Stimulated activated naive CD8-positive, alpha-beta T cell treated with anti-CD3 and anti-CD28 coated beads, Interleukin-15, Interleukin-2, amounts not matched to agents 100 U/mL and 50 U/mL, for 24 hours (primary cell): ENCODE results near the gene SYT7.

Experiments used
- ATAC-seq: fragments of 150-1000 bp; cut with Tn5 transposase; one replicate; pipeline ENCODE4 v1.10.0; 2021
- DNase-seq: peaks from one replicate; pipeline ENCODE4 v3.0.0; 2021

Gene SYT7

DNA sequence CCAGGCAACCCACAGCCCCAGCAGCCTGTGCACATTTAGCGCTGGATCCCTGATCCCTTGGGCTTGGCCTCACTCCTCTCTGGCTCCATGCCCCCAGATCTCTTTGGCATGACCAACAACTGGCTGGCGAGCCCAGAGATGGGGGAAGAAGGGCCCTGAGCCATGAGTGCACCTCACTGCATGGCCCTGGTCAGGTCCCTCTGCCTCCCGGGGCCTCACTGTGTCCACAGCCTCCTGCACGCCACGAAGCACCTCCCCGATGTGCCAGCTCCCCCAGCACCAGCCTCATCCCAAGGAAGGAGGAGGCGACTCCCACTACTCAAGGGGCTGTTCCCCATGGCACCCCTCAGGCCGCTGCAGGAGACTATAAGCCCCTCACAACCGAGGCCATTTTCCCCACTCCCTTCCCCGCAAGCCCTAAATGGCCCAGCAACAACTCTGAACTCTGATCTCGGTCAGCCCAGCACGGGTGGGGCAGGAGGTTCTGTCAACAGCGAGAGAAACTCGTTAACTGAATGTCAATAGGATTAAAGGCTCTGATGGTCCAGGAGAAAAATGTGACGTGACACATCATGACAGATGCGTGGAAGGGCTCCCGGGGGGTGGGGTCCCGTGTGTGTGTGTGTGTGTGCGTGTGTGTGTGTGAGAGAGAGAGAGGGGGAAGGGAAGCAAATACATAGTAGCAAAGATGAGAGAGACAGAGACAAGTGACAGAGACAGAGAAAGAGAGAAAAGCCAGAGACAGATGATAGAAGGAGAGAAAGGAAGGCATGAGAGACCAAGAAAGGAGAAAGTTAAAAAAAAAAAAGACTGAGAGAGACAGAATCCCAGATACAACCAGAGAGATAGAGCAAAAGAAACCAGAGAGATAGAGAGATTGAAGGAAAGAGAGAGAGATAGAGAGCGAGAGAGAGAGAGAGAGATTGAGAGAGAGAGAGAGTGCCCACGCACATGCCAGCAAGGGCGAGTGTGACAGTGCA is 28.4 kb upstream of the SYT7 start:
- ATAC-seq (no peak), DNase-seq (no peak)

DNA sequence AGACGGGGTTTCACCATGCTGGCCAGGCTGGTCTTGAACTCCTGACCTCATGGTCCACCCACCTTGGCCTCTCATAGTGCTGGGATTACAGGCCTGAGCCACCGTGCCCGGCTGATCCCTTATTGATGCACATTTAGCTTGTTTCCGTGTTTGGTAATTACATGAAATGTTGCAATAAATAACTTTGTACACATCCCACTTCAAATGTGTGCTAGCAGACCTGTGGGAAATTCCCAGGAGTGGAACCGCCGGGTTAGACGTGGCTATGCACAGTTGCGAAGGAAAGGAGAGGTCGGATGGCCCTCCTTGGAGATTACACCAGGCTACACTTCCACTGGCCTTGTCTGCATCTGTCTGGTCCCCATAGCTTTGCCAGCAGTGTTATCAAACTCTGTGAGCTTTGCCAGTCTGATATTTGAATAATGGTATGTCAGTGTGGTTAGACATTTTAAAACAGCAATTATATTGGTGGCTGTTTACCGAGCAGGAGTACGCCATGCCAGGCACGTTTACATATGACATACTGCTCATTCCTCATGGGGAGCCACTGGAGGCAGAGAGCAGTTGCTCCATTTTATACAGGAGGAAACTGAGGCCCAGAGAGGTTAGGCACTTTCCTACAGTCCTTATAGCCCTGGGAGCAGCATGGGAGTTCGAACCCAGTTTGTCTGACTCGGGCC is 27.2 kb upstream of the SYT7 start:
- DNase-seq = no peak
- ATAC-seq = no peak

DNA sequence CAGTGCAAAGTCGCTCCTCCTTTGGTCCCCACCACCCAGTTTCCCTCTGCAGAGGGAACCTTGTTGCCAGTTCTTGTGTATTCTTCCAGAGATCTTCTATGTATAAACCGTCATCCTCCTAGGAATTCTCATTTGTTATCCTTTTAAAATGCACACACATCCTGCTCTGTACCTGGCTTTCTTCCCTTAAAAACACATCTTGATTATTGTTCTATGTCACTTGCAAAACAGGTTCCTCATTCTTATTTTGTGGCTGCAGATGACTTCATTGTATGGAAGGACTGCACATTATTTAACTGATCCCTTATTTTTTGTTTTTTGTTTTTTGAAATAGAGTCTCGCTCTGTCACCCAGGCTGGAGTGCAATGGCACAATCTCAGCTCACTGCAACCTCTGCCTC is 26.6 kb upstream of the SYT7 start:
- no peak for DNase-seq

DNA sequence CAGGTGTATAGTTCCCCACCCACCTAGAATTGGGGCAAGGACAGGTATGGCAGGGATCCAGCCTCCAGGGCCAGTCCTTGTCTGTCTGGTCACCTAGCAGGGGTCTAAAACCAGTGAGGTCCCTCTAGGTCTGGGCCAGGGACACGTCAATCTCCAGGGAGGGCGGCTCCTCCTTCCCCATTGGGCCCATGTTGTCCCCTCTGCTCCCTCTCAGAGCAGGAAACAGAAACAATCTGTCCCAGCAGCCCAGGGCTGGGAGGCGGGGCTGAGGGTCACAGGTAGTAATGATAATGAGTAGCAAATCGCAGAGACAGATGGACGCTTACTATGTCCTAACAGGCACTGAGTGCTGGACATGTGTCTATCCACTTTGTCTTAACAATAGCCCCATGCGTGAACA is 22.8 kb upstream of the SYT7 start:
- DNase-seq = no peak

More for the DNA sequence above, 26.6 kb upstream of the SYT7 start:
- no peak for ATAC-seq

DNA sequence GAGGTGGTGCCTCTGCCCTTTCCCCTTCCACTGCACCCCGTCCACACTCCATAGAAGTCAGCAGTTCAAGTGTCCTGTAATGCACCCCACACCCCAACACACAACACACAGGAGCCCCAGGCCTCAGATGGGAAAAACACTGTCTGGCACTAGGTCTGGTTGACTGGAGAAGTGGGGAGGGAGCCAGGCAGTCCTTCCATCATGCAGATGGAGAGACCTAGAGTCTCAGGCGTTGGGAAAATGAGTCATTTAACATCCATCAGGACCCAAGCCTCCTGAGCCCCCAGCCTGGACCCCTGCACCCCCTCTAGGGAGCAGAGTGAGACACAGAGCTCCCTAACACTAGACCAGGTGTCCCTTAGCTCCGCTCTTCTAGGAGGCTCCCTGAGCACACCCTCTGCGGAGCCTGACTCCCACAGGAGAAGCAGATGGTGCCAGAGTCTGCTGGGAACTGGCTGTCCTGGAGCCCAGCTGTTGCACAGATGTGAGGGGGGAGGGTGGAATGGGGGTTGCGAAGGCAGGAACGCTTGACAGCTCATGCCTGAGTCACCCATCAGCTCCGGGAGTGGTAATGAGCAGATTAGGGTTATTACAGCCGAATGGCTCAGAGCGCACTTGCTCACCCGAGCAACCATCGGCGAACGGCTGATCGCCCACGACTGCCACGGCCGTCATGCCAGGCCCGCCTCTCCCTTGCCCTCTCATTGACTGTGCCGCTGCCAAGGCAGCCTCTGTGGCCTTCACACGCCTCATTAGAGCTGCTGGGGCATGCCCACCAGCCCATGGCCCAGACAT is 22.1 kb upstream of the SYT7 start:
- ATAC-seq = no peak
- no peak for DNase-seq

More for the DNA sequence above, 22.8 kb upstream of the SYT7 start:
- no peak for ATAC-seq

DNA sequence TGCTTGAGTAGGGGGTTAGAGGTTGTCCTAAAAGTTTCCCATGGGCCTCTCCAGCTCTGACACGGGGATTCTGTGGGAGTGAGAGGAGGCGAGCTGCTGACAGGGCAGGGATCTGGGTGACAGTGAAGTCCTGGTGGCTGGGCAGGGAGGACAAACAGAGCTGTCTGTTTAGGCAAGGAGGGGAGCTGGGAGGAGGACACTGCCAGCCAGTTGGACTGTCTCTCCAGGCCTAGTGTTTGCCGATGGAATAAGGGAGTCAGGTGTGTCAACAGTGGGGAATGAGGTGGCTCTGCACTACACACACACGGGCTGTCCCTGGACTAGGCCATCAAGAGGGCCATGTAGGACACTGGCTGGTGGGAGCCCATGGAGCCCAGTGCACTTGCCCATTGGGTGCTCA is 20.6 kb upstream of the SYT7 start:
- DNase-seq = no peak
- no peak for ATAC-seq

DNA sequence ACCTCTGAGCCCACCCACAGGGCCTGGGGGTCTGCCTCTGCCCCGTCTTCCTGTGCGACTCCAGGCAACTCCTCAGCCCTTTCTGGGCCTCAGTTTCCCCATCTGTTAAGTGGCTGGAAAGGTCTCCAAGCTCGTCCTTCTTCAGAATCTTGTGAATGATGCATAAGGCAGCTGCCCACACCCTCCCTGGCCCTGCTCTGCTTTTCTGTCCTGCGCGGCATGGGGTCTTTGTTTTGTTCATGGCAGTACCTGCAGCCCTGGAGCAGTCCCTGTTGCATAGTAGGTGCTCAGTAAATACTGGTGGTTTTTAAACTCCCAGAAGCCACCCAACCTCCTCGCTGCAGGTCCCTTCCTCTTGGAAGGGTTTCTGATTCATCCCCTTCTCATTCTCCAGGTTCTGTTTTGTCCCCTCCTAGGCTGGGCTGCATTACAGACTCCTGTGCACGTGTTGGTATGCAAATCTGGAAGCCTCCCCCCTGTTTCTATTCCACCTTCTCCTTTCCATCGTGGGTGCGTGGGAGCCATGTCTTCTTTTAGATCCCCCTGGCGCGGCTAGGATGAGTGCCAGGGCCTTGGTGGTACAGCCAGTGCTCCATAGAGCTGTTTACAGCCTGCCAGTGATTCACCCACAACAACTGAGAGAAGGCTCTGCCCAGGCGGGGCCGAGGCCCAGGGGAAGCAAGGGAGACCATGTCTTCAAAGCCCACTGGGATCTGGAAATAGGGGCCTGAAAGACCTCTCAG is 19.3 kb upstream of the SYT7 start:
- DNase-seq = no peak
- ATAC-seq = no peak

DNA sequence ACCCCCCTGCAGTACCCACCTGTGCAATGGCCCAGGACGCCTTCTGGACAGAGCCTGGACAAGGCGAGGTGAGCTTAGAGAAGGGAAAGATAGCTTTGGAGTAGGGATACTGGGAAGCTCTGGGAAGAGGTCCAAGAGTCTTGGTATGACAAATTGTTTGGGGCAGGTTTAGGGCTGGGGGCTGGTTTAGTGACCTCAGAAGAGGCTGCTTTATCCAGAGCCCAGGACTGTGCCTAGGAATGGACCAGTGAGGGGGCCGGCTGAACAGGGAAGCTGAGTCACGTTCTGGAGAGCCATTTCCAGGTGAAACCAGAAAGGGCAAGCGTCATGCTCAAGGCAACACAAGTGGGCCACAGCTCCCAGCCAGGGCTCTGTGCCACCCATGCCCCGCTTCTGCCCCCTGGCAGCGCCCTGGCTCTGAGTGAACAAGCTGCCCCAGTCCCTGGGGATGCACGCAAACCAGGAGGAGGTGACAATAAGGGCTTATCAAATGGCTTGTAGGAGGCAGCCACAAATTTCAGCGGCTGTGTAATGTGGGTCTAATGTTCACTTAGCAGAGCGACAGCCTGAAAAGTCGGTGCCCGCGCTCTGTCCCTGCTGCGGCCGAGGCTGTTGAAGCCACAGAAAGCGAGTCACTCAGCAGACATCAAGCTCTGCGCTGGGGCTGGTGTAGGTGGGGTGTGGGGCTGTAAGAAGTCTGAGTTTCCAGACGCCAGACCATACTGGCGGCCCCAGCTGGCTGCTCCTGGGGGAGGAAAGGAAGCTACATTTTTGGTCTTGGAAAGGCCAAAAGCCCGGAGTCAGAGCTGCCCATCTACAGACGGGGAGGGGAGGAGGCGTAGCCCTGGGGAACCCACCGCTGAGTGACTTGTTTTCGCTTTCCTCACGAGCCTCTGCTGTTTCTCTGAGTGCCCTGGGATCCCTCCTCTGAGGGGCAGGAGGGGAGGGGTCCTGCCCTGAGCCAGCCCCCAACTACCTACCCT is 18.3 kb upstream of the SYT7 start:
- ATAC-seq (peak; percentile 43), DNase-seq (no peak)

DNA sequence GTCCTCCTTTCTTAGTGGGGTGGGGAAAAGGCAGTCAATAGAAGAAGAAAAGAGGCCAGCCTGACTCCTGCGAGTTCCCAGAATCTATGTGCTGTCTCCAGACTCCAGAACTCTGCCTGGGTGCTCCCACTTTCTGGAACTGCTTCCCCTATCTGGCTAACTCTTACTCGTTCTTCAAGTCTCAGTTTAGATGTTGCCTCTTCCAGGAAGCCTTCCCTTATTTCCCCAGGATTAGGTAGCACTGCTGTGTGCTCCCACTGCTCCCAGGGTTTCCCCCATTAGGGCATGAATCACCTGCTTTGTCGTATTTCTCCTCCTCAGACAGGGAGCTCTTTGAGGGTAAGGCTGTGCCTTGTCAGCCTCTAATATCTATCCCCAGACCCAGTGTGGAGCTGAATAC is 17.5 kb upstream of the SYT7 start:
- ATAC-seq (no peak), DNase-seq (no peak)

DNA sequence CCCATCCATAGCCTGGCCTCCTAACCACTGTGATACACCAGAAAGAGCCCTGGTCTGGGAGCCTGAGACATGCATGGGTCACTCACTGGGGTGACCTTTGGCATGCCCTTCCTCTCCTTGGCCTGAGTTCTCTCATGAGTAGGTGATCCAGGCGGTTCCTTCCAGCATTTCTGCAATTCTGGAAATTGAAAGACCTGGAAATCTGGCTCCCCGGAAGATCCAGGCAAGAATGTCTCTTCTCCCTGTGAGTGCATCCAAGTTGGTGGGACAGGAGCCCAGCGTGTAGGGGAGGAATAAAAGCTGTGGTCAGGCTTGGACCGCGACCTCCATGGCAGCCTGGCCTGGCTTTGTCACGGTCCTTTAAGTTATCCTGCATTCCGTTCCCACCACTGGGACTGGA is 16.1 kb upstream of the SYT7 start:
- no peak for ATAC-seq
- DNase-seq = no peak

DNA sequence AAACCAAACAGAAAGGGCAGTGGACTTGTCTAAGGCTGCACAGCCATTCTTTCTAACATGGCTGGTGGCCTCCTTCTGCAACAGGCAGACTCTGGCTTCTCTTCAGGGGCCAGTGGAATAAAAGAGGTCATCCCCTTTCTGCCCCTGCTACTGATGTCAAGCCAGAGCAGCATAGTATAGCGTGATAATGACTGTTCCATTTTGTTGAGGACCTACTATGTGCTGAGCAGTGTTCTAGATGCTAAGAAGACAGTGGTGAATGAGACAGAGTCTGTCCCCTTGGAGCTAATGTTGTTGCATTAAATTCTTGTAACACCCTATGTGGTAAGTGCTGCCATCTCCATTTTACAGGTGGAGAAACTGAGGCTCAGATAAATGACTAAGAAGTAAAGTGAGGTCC is 15.7 kb upstream of the SYT7 start:
- no peak for ATAC-seq
- no peak for DNase-seq

DNA sequence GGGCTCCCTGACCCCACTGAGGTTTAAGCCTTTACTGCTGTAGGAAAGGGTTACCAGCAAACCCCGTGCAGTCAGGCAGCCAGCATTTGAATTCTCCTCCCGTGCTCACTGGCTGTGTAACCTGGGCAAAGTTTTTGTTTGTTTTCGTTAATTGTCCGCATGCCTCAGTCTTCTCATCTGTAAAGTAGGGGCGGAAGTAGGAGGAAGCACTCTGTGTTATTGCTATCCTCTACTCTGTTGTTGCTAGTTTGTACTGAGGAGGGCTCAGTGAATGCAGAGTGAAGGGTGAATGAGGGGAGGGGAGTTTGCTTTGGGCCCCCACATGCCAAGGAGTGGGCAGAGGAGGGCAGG is 14.0 kb upstream of the SYT7 start:
- no peak for ATAC-seq

DNA sequence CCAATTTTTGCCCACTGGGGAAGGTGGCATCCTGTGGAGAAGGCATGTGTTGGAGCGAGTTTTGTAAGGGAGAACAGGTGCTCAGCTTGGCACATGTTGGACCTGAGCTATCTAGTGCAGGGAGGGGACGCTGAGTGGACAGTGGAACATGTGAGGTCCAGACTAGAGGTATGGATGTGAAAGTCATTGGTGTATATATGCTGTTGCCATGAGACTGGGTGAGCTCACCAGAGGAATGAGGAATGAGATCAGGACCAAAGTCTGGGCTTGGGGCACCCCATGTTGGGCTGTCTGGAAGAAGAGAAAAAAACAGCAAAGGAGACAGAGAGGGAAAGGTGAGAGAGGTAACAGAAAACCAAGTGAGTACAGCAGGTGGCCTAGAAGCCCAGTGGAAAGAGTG is 12.3 kb upstream of the SYT7 start:
- no peak for ATAC-seq
- DNase-seq = no peak

More for the DNA sequence above, 14.0 kb upstream of the SYT7 start:
- DNase-seq = no peak

DNA sequence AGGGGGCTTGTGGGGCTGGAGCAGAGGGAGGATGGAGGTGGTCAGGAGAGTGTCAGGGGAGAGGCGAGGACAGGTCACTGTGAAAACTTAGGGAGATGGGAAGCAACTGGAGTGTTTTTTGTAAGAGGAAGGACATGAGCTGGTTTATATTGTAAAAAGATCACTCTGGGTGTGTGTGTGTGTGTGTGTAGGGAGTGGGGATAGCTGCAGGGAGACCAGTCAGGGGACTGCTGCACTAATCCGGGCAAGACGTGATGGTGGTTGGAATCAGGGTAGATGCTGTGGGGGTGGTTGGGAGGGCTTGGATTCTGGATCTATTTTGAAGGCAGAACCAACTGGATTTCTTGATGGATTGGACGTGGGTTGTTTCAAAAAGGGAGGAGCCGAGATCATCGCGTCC is 11.3 kb upstream of the SYT7 start:
- no peak for DNase-seq
- ATAC-seq = no peak

DNA sequence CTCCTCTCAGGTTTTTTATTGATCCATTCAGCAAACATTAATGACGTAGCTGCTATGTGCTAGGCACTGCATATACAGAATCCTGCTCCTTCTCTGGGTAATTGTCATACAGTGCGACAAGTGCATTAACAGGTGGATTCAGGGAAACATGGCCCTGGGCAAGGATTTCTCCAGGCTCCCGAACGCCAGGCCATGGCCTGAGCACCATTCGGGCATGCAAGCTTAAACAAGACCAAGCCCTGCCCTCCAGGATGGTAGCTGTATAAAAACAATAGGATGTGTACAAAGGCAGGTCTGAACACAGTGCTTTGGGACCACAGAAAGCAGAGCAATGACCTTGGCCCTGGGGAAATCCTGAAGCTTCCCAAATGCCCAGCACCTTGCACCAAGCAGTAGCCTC is 9.1 kb upstream of the SYT7 start:
- ATAC-seq (no peak), DNase-seq (no peak)

DNA sequence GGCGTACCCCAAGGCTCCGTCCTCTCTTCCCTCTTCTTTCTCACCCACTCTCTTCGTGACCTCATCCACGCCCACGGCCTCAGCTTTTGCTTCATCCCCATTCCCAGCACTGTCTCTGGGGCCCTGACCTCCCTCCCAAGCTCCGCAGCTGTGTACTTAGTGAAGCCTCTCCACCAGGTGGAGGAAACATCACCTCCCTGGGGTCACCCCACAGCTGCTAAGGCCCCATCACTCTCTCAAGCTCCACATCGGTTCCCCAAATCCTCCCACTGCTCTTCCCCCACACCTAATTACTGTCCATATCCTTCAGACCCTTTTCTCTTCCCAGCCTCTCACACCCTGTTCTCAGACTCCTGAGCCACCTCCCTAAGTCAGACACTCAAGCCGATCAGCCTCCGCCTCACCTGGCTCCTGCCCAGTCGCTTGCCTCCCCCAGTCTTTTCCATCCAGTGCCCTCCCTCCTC is 7.9 kb upstream of the SYT7 start:
- ATAC-seq (no peak), DNase-seq (no peak)

DNA sequence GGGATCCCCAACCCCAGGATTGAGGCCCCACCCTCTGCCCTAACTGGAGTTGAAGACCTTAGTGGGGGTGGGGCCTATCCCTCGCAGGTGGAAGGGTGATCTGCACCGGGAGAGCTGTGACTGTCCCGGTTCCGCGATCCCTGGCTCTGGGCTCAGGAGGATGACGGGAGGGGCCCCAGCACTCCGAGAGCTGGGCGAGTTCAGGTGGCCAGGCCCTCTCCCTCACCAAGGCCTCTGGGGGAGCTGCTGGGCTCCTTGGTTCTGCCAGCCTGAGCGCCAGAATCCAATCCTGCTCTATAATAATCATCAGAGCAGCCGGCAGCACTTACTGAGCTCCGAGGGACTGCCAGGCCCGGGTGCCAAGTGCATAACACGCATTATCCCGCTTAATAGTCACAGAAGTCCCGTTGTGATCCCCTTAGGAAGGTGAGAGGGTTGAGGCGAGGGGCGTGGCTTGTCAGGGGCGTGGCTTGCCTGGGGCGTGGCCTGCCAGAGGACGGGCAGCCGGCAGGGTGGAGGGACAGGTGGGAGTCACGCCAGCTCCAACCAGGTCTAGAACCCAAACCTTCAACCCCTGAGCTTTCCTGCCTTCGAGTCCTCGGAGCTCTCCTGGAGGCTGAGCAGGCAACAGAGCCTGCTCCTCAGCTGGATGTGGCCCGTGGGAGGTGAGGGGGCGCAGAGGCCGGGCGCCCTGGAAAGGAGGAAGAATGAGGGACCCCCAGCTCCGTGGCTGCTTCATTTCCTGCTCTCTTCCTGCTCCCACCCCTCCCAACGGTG is 7.3 kb upstream of the SYT7 start:
- ATAC-seq (peak; percentile 59), DNase-seq (peak; percentile 78)

DNA sequence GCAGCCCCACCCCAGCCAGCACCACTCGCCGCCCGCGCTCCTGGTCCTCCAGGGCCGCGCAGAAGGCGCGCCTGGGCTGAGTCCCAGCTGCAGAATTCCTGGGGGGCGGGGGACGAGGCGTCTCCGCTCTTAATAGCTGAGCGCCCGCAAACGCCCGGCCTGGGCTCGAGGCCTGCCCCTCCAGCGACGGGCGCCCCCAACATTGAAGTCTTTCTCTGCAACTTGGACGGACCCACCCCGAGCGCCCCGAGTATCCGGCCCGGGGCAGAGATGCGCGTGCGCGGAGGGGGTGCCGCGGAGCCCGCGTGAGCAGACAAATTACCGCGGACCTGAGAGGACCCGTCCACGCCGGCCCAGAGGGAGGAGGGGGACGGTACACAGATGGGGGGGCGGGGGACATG is 6.7 kb upstream of the SYT7 start:
- ATAC-seq = no peak
- no peak for DNase-seq

DNA sequence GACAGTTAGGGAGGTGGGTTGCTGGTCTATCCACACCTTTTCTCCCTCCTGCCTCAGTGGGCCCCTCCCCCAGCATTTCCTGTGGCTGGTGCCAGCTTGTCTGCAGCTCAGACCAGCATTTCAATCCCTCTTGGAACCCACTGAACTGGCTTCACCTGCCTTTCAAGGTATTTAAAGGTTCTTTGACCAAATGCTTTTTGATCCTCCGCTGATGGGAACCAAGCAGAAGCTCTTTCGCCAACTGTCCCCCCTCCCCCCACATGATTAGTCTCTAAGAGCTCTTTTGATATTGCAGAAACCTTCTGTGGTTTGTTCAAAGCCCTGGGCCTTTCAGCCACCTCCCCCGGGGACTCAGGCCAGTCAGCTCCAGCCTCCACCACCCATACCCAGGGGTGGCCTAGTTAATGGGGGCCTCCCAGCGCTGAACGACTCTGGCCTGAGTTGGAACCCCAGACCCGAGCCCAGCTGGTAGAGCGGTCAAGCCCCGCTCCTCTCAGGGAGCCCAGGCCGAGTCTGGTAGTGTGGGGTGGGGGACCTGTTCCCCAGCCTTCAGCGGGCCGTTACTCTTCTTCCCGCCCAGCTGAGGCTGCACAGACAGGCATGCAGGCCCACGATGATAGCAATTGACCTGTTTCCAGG is 6.0 kb upstream of the SYT7 start:
- no peak for DNase-seq
- ATAC-seq = no peak
